ENCODE data around the gene MED16. TPM values are rescaled to one million over a fixed set of nuclear protein-coding genes. Genes with fewer than 3 reads are reported as not detected.

The MED16 gene
- total and polyA plus RNA-seq, 2 of the 13 experiments (the other 11 are each of a cell fraction or from before 2014, with no cell fraction given): 13.3 to 14.8 TPM

DNA sequence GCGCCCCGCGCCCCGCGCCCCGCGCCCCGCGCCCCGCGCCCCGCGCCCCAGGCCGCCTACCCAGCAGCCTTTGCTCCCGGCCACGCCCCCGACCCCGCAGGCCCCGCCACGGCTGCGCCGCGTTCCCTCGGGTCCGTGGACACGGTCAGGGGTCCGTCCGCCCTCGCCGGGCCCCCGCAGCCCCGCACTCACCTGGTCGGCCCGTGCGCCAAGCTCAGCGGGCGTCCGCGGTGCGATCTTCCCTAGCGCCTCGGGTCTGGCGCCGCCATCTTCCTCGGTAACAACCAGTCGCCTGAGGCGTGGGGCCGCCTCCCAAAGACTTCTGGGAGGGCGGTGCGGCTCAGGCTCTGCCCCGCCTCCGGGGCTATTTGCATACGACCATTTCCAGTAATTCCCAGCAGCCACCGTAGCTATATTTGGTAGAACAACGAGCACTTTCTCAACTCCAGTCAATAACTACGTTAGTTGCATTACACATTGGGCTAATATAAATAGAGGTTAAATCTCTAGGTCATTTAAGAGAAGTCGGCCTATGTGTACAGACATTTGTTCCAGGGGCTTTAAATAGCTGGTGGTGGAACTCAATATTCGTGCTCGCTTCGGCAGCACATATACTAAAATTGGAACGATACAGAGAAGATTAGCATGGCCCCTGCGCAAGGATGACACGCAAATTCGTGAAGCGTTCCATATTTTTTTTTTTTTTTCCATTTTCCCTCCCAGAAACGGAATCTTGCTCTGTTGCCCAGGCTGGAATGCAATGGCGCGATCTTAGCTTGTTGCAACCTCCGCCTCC is at the start of gene MED16, which contains the start of gene RNU6-9 (continued):
- TF ChIP-seq ZNF143 (CRISPR knock-in tag; IDR thresholded peaks at IDR 0.05): peak; percentile 89
- TF ChIP-seq, protein P1, sequence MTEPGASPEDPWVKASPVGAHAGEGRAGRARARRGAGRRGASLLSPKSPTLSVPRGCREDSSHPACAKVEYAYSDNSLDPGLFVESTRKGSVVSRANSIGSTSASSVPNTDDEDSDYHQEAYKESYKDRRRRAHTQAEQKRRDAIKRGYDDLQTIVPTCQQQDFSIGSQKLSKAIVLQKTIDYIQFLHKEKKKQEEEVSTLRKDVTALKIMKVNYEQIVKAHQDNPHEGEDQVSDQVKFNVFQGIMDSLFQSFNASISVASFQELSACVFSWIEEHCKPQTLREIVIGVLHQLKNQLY (CRISPR knock-in tag; IDR thresholded peaks at IDR 0.05): no peak
- no peak for TF ChIP-seq NCOA5 (CRISPR knock-in tag; IDR thresholded peaks at IDR 0.05)
- TF ChIP-seq, protein P2, sequence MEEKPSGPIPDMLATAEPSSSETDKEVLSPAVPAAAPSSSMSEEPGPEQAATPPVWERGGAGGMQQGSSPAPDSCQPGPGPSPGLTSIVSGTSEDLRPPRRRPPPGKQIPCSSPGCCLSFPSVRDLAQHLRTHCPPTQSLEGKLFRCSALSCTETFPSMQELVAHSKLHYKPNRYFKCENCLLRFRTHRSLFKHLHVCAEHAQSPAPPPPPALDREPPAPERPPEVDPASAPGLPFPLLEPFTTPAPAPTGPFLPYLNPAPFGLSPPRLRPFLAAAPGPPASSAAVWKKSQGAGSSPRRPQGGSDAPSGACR (CRISPR knock-in tag; IDR thresholded peaks at IDR 0.05): no peak
- TF ChIP-seq ZFP36L2 (CRISPR knock-in tag; IDR thresholded peaks at IDR 0.05): no peak
- TF ChIP-seq HNRNPL (IDR thresholded peaks at IDR 0.05; ENCODE audit: low read depth, low read length): no peak
- TF ChIP-seq HNRNPK (IDR thresholded peaks at IDR 0.05; ENCODE audit: low read depth, low read length, poor library complexity, severe bottlenecking): no peak
- TF ChIP-seq, protein P3, sequence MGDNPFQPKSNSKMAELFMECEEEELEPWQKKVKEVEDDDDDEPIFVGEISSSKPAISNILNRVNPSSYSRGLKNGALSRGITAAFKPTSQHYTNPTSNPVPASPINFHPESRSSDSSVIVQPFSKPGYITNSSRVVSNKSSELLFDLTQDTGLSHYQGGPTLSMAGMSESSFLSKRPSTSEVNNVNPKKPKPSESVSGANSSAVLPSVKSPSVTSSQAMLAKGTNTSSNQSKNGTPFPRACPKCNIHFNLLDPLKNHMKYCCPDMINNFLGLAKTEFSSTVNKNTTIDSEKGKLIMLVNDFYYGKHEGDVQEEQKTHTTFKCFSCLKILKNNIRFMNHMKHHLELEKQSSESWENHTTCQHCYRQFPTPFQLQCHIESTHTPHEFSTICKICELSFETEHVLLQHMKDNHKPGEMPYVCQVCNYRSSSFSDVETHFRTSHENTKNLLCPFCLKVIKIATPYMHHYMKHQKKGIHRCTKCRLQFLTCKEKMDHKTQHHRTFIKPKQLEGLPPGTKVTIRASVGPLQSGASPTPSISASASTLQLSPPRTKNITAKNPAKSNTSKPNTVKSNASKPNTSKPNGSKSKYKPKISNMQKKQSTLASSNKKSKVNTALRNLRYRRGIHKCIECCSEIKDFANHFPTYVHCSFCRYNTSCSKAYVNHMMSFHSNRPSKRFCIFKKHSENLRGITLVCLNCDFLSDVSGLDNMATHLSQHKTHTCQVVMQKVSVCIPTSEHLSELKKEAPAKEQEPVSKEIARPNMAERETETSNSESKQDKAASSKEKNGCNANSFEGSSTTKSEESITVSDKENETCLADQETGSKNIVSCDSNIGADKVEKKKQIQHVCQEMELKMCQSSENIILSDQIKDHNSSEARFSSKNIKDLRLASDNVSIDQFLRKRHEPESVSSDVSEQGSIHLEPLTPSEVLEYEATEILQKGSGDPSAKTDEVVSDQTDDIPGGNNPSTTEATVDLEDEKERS (CRISPR knock-in tag; IDR thresholded peaks at IDR 0.05): no peak
- TF ChIP-seq, protein P4, sequence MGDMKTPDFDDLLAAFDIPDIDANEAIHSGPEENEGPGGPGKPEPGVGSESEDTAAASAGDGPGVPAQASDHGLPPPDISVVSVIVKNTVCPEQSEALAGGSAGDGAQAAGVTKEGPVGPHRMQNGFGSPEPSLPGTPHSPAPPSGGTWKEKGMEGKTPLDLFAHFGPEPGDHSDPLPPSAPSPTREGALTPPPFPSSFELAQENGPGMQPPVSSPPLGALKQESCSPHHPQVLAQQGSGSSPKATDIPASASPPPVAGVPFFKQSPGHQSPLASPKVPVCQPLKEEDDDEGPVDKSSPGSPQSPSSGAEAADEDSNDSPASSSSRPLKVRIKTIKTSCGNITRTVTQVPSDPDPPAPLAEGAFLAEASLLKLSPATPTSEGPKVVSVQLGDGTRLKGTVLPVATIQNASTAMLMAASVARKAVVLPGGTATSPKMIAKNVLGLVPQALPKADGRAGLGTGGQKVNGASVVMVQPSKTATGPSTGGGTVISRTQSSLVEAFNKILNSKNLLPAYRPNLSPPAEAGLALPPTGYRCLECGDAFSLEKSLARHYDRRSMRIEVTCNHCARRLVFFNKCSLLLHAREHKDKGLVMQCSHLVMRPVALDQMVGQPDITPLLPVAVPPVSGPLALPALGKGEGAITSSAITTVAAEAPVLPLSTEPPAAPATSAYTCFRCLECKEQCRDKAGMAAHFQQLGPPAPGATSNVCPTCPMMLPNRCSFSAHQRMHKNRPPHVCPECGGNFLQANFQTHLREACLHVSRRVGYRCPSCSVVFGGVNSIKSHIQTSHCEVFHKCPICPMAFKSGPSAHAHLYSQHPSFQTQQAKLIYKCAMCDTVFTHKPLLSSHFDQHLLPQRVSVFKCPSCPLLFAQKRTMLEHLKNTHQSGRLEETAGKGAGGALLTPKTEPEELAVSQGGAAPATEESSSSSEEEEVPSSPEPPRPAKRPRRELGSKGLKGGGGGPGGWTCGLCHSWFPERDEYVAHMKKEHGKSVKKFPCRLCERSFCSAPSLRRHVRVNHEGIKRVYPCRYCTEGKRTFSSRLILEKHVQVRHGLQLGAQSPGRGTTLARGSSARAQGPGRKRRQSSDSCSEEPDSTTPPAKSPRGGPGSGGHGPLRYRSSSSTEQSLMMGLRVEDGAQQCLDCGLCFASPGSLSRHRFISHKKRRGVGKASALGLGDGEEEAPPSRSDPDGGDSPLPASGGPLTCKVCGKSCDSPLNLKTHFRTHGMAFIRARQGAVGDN (CRISPR knock-in tag; IDR thresholded peaks at IDR 0.05): peak; percentile 79
- TF ChIP-seq IKZF4 (CRISPR knock-in tag; IDR thresholded peaks at IDR 0.05; ENCODE audit: borderline replicate concordance, low read depth, not compliant biosample characterization): no peak
- TF ChIP-seq, protein P5, sequence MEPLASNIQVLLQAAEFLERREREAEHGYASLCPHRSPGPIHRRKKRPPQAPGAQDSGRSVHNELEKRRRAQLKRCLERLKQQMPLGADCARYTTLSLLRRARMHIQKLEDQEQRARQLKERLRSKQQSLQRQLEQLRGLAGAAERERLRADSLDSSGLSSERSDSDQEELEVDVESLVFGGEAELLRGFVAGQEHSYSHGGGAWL (CRISPR knock-in tag; IDR thresholded peaks at IDR 0.05): peak; percentile 67; the same call in 1 of the 2 replicates
- TF ChIP-seq ZNF17 (CRISPR knock-in tag; IDR thresholded peaks at IDR 0.05): no peak
- TF ChIP-seq CHD2 (IDR thresholded peaks at IDR 0.05; ENCODE audit: low read depth, low read length): no peak
- TF ChIP-seq ARHGAP35 (CRISPR knock-in tag; IDR thresholded peaks at IDR 0.05; ENCODE audit: borderline replicate concordance): no peak
- no peak for TF ChIP-seq ZNF3 (CRISPR knock-in tag; IDR thresholded peaks at IDR 0.05)
- TF ChIP-seq HIVEP1 (CRISPR knock-in tag; IDR thresholded peaks at IDR 0.05): no peak
- TF ChIP-seq YY1 (IDR thresholded peaks at IDR 0.05; ENCODE audit: insufficient read depth, insufficient replicate concordance, low read depth, low read length): peak; percentile 95
- no peak for TF ChIP-seq PITX1 (CRISPR knock-in tag; IDR thresholded peaks at IDR 0.05)
- TF ChIP-seq ZNF572 (CRISPR knock-in tag; IDR thresholded peaks at IDR 0.05): no peak
- TF ChIP-seq ZNF552 (CRISPR knock-in tag; IDR thresholded peaks at IDR 0.05; ENCODE audit: borderline replicate concordance): no peak
- no peak for TF ChIP-seq ZNF75D (CRISPR knock-in tag; IDR thresholded peaks at IDR 0.05; ENCODE audit: borderline replicate concordance)
